ENCODE data around the gene FOXRED2.

DNA sequence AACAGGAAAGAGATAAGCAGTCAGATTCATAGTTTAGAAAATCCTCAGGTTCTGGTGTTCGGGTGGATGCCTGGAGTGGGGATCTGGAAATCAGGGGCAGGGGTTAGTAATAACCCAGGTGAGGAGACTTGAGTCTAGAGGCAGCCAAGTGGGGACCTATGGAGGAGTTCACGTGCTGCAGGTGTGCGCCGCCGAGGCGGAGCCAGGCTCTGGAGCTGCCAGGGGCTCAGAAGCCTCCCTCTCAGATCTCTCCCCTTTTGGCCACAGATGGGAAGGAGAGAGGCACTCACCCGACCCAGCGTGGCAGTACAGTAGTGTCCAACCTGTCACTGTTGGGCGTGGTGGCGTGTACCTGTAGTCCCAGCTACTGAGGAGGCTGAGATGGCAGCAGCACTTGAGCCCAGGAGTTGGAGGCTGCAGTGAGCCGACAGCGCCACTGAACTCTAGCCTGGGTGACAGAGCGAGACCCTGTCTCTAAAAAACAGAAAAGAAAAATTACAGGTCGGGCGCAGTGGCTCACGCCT lies 52.9 kb downstream of the FOXRED2 start:
- TF ChIP-seq, protein P1, sequence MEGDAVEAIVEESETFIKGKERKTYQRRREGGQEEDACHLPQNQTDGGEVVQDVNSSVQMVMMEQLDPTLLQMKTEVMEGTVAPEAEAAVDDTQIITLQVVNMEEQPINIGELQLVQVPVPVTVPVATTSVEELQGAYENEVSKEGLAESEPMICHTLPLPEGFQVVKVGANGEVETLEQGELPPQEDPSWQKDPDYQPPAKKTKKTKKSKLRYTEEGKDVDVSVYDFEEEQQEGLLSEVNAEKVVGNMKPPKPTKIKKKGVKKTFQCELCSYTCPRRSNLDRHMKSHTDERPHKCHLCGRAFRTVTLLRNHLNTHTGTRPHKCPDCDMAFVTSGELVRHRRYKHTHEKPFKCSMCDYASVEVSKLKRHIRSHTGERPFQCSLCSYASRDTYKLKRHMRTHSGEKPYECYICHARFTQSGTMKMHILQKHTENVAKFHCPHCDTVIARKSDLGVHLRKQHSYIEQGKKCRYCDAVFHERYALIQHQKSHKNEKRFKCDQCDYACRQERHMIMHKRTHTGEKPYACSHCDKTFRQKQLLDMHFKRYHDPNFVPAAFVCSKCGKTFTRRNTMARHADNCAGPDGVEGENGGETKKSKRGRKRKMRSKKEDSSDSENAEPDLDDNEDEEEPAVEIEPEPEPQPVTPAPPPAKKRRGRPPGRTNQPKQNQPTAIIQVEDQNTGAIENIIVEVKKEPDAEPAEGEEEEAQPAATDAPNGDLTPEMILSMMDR (IDR thresholded peaks at IDR 0.05), result no peak
- TF ChIP-seq EP300 (IDR thresholded peaks at IDR 0.05) (no peak), POLR2A (IDR thresholded peaks at IDR 0.05) (no peak)
